Urinary bladder (tissue), 4 donors: ENCODE results near the gene ARRDC2. TPM values are rescaled to one million over a fixed set of nuclear protein-coding genes. Genes with fewer than 3 reads are reported as not detected.
"Not testable (repeated sequence)": the region's sequence is repeated elsewhere in the genome, so short reads cannot be mapped to it uniquely, and the experiment has no call there.

Experiments
- DNase-seq: peaks from one replicate; pipeline ENCODE4 v3.0.0-alpha.2; 2015; ENCODE audit errors: extremely low spot score
- H3K27ac ChIP-seq: one replicate; pipeline ENCODE4 v1.5.1; 2013; ENCODE audit warnings: low read depth, mild to moderate bottlenecking, moderate library complexity
- H3K36me3 ChIP-seq: one replicate; pipeline ENCODE4 v1.6.1; 2013; ENCODE audit warnings: mild to moderate bottlenecking, moderate library complexity; ENCODE audit not compliant: insufficient read depth
- H3K4me1 ChIP-seq: one replicate; pipeline ENCODE4 v1.6.1; 2013; ENCODE audit warnings: mild to moderate bottlenecking, moderate library complexity; ENCODE audit not compliant: insufficient read depth
- H3K4me3 ChIP-seq: one replicate; pipeline ENCODE4 v1.5.1; 2013; ENCODE audit warnings: low read depth, low read length
- WGBS: extraction: QIAGEN DNeasy Blood & Tissue Kit; methylation state at CpG from one replicate; pipeline ENCODE4 v1.1.7; 2013; 5-methylcytosine and 5-hydroxymethylcytosine counted together
- polyA plus RNA-seq: library from polyadenylated mRNA; stranded (reverse); fragments of 200-250 nt; gene quantifications from one replicate; pipeline ENCODE4 v1.2.3, GENCODE V29; 2013
- total RNA-seq: library from RNA; depleted of rRNA; stranded (reverse); fragments of >200 nt; gene quantifications from one replicate; pipeline ENCODE4 v1.2.3, GENCODE V29; 2014
- donor health status: healthy with polysubstance abuse.
- donor health status: healthy.

The ARRDC2 gene
- total and polyA plus RNA-seq, 2 donors = 7.5 to 38.0 TPM

DNA sequence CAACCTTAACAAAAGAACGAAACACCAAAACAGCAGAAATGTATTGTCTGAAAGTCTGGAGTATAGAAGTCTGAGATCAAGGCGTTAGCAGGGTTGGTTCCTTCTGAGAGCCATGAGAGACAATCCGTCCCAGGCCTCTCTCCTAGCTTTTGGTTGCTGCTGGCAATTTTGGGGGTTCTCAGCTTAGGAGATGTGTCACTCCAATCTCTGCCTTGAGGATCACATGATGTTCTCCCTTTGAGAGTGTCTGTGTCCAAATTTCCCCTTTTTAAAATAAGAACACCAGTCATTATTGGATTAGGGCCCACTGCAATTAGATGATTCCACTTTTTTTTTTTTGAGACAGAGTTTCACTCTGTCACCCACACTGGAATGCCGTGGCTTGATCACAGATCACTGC is 30.9 kb upstream of the ARRDC2 start:
- no peaks in the 10 kb centered on the region for H3K4me1 ChIP-seq
- no peak overlapping the region for H3K27ac ChIP-seq
- H3K4me3 ChIP-seq = no peak overlapping the region
- no peak for DNase-seq
- 87% methylated on average over 4 of the region's 4 CpGs for WGBS
- H3K36me3 ChIP-seq = no peaks in the 10 kb centered on the region

DNA sequence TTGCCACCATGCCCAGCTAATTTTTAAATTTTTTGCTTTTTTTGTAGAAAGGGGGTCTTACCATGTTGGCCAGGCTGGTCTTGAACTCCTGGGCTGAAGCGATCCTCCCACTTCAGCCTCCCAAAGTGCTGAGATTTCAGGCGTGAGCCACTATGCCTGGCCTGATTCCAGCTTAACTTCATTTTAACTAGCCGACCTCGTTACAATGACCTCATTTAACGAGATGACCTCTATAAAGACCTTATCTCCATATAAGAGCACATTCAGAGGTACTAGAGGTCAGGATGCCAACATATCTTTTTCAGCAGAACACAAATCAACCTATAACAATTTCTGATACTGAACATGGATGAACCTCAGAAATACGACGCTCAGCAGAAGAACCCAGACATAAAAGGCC is 30.5 kb upstream of the ARRDC2 start:
- H3K27ac ChIP-seq = no peak overlapping the region
- no peak for DNase-seq
- H3K4me3 ChIP-seq = no peak overlapping the region
- H3K4me1 ChIP-seq = no peaks in the 10 kb centered on the region
- no peaks in the 10 kb centered on the region for H3K36me3 ChIP-seq
- WGBS = 41% methylated on average over 7 of the region's 7 CpGs

- 94% methylated on average over 38 of the region's 38 CpGs for WGBS
- Histone ChIP-seq H3K36me3 (no peaks in the 10 kb centered on the region), H3K4me3 (no peak overlapping the region), H3K27ac (no peak overlapping the region), H3K4me1 (no peaks in the 10 kb centered on the region)
- no peak for DNase-seq
Measured at GRCh38 chr19:17981611-17982010, 26.4 kb upstream of the ARRDC2 start.

- Histone ChIP-seq H3K36me3 (no peaks in the 10 kb centered on the region), H3K27ac (no peak overlapping the region), H3K4me1 (no peaks in the 10 kb centered on the region), H3K4me3 (no peak overlapping the region)
- DNase-seq = no peak
- 75% methylated on average over 22 of the region's 22 CpGs for WGBS
Measured at GRCh38 chr19:17982430-17982829, 25.5 kb upstream of the ARRDC2 start.

- Histone ChIP-seq H3K27ac (no peak overlapping the region), H3K36me3 (no peaks in the 10 kb centered on the region), H3K4me3 (no peak overlapping the region), H3K4me1 (no peaks in the 10 kb centered on the region)
- DNase-seq = no peak
- WGBS = 70% methylated on average over 17 of the region's 17 CpGs
Measured at GRCh38 chr19:17985037-17985818, 22.7 kb upstream of the ARRDC2 start.

- not testable (repeated sequence) for H3K27ac ChIP-seq, H3K4me3 ChIP-seq, H3K4me1 ChIP-seq, H3K36me3 ChIP-seq, DNase-seq
- 89% methylated on average over 8 of the region's 8 CpGs for WGBS
Measured at GRCh38 chr19:17986569-17986968, 21.4 kb upstream of the ARRDC2 start.

GRCh38 chr19:17988161-17988560 is 19.8 kb upstream of the ARRDC2 start:
- no peaks in the 10 kb centered on the region for H3K4me1 ChIP-seq
- H3K36me3 ChIP-seq = no peaks in the 10 kb centered on the region
- no peak for DNase-seq
- no peak overlapping the region for H3K27ac ChIP-seq
- H3K4me3 ChIP-seq = no peak overlapping the region
- 92% methylated on average over 13 of the region's 13 CpGs for WGBS

GRCh38 chr19:17989425-17990094 is 18.4 kb upstream of the ARRDC2 start:
- Histone ChIP-seq H3K4me1 (no peaks in the 10 kb centered on the region), H3K27ac (no peak overlapping the region), H3K36me3 (no peaks in the 10 kb centered on the region), H3K4me3 (no peak overlapping the region)
- 91% methylated on average over 16 of the region's 16 CpGs for WGBS
- DNase-seq = no peak

- DNase-seq = no peak
- H3K27ac ChIP-seq = no peak overlapping the region
- no peaks in the 10 kb centered on the region for H3K4me1 ChIP-seq
- WGBS = 81% methylated on average over 27 of the region's 27 CpGs
- H3K4me3 ChIP-seq = no peak overlapping the region
- H3K36me3 ChIP-seq = no peaks in the 10 kb centered on the region
Measured at GRCh38 chr19:17993076-17993813, 14.7 kb upstream of the ARRDC2 start.

DNA sequence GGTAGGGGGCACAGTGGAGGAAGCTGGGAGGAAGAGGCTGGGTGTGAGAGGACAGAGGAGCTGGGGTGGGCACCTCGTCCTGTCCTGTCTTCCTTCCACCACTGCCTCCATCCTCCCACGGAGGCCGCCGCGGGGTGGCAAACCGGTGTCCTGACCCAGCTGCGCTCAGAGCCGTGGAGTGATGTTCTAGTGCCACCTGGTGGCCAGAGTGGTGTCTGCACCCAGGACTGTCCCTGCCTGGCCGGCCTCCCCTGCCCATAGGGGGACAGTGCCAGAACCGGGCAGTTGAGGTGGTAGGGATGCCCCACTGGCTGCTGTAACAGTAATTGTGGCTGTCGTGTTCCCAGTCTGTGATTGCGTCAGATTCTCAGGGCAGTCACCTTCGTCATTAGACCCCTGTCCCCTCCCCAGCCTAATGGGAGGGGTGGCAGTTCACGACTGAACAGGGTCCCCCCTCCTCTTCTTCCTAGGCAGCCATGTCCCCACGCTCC is 11.1 kb upstream of the ARRDC2 start:
- Histone ChIP-seq H3K4me1 (no peaks in the 10 kb centered on the region), H3K36me3 (no peaks in the 10 kb centered on the region), H3K27ac (no peak overlapping the region), H3K4me3 (no peak overlapping the region)
- 8% methylated on average over 15 of the region's 15 CpGs for whole genome bisulfite sequencing
- DNase-seq = no peak

- no peak overlapping the region for H3K4me3 ChIP-seq
- H3K27ac ChIP-seq = no peak overlapping the region
- no peak for DNase-seq
- no peaks in the 10 kb centered on the region for H3K36me3 ChIP-seq
- no peaks in the 10 kb centered on the region for H3K4me1 ChIP-seq
- WGBS = 60% methylated on average over 41 of the region's 41 CpGs
Measured at GRCh38 chr19:17997969-17998826, 9.8 kb upstream of the ARRDC2 start.

- no peak overlapping the region for H3K4me3 ChIP-seq
- no peaks in the 10 kb centered on the region for H3K36me3 ChIP-seq
- WGBS = 91% methylated on average over 5 of the region's 5 CpGs
- DNase-seq = no peak
- H3K27ac ChIP-seq = no peak overlapping the region
- H3K4me1 ChIP-seq = no peaks in the 10 kb centered on the region
Measured at GRCh38 chr19:17998827-17999150, 9.2 kb upstream of the ARRDC2 start.
